GM13976 (cell line): ENCODE measurements around the gene MAPRE3.

ENCODE experiments used
- DNase-seq: peaks from one replicate; pipeline ENCODE4 v3.0.0; 2012; ENCODE audit warnings: low spot score
- CTCF ChIP-seq: IDR thresholded peaks from 2 replicates; pipeline ENCODE4 v1.5.1; 2012; ENCODE audit warnings: borderline replicate concordance, mild to moderate bottlenecking; ENCODE audit not compliant: insufficient read depth; ENCODE audit errors: extremely low read depth, missing control alignments, control extremely low read depth
- in situ Hi-C: fragments of 300-500 bp; cut with MboI; formaldehyde crosslinking; loops from one replicate; pipeline ENCODE4 v1.12.0; 2022; ENCODE audit warnings: low sequenced_read_pairs, mixed read lengths, inconsistent platforms; ENCODE audit not compliant: unreplicated experiment

The MAPRE3 gene

GRCh38 chr2:26948800-26949199 is 21.6 kb upstream of the MAPRE3 start:
- TF ChIP-seq CTCF = no peak
- no peak for DNase-seq
- in situ Hi-C loops = loop anchor here (25.0 kb wide), 1 partner anchor 111 kb away; the partner anchor contains the start of gene DPYSL5

GRCh38 chr2:26950246-26950645 is 20.2 kb upstream of the MAPRE3 start:
- DNase-seq = no peak
- in situ Hi-C loops = loop anchor here (25.0 kb wide), 2 partner anchors 237 to 337 kb away; partner anchors contain the start of genes DNAJC5G and TRIM54
- no peak for TF ChIP-seq CTCF

GRCh38 chr2:26951236-26951635 is 19.2 kb upstream of the MAPRE3 start:
- no peak for DNase-seq
- TF ChIP-seq CTCF = no peak
- in situ Hi-C loops = loop anchor here (25.0 kb wide), 2 partner anchors 236 to 336 kb away; partner anchors contain the start of genes DNAJC5G and TRIM54

GRCh38 chr2:26952374-26952773 is 18.1 kb upstream of the MAPRE3 start:
- DNase-seq = no peak
- in situ Hi-C loops = loop anchor here (25.0 kb wide), 2 partner anchors 235 to 335 kb away; partner anchors contain the start of genes DNAJC5G and TRIM54
- TF ChIP-seq CTCF = no peak

GRCh38 chr2:26954135-26954534 is 16.3 kb upstream of the MAPRE3 start:
- DNase-seq = no peak
- in situ Hi-C loops = loop anchor here (25.0 kb wide), 2 partner anchors 233 to 333 kb away; partner anchors contain the start of genes DNAJC5G and TRIM54
- TF ChIP-seq CTCF = no peak

GRCh38 chr2:26957041-26957440 is 13.4 kb upstream of the MAPRE3 start:
- in situ Hi-C loops = loop anchor here (25.0 kb wide), 2 partner anchors 230 to 330 kb away; partner anchors contain the start of genes DNAJC5G and TRIM54
- TF ChIP-seq CTCF = no peak
- DNase-seq = no peak
